ENCODE data around the gene CECR2.

DNA sequence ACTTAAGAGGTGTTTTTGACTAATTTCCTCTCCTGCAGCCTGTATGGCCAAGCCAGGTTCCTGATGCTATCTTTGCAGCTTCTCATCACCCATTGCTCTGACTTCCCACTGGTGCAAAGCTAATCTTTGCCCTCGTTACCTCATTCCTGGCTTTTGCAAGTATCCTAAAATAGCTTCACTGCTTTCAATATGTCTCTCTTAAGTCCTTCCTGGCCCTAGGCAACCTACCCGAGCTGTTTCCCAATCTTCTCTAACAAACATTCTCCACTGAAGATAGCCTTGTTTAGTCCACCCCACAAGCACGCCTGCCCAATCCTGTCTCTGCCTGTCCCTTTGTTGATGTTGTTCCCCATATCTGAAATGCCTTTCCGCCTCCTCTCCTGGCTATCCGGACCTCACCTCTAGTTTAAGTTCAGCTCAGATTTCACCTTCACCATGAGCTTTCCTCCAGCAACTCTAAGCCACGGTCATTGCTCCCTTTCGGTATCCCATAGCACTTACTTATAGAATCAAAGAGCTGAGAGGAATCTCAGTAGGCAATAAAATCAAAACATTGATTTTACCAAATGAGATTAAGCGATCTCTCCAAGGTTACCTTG lies 30.1 kb upstream of the CECR2 start:
- TF ChIP-seq, protein P1, sequence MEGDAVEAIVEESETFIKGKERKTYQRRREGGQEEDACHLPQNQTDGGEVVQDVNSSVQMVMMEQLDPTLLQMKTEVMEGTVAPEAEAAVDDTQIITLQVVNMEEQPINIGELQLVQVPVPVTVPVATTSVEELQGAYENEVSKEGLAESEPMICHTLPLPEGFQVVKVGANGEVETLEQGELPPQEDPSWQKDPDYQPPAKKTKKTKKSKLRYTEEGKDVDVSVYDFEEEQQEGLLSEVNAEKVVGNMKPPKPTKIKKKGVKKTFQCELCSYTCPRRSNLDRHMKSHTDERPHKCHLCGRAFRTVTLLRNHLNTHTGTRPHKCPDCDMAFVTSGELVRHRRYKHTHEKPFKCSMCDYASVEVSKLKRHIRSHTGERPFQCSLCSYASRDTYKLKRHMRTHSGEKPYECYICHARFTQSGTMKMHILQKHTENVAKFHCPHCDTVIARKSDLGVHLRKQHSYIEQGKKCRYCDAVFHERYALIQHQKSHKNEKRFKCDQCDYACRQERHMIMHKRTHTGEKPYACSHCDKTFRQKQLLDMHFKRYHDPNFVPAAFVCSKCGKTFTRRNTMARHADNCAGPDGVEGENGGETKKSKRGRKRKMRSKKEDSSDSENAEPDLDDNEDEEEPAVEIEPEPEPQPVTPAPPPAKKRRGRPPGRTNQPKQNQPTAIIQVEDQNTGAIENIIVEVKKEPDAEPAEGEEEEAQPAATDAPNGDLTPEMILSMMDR (IDR thresholded peaks at IDR 0.05): no peak
- TF ChIP-seq POLR2AphosphoS5 (IDR thresholded peaks at IDR 0.05): no peak

All from breast epithelium (tissue), 3 donors.